Measurements from ENCODE around the gene TNFAIP2.

Gene TNFAIP2, protein sequence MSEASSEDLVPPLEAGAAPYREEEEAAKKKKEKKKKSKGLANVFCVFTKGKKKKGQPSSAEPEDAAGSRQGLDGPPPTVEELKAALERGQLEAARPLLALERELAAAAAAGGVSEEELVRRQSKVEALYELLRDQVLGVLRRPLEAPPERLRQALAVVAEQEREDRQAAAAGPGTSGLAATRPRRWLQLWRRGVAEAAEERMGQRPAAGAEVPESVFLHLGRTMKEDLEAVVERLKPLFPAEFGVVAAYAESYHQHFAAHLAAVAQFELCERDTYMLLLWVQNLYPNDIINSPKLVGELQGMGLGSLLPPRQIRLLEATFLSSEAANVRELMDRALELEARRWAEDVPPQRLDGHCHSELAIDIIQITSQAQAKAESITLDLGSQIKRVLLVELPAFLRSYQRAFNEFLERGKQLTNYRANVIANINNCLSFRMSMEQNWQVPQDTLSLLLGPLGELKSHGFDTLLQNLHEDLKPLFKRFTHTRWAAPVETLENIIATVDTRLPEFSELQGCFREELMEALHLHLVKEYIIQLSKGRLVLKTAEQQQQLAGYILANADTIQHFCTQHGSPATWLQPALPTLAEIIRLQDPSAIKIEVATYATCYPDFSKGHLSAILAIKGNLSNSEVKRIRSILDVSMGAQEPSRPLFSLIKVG

GRCh38 chr14:103122947-103123633 lies at the start of gene TNFAIP2:
TSS of gene TNFAIP2 (plus strand) at chr14:103123461. CDS start at chr14:103126458, 2,997 bp downstream.
- Mint-ChIP-seq H3K27ac (no peak within 1 kb of the TSS), H3K9me3 (no peaks in the 10 kb centered on the region), H3K4me3 (peak within 1 kb of the TSS; percentile 32), H3K36me3 (ENCODE audit: low read depth) (no peaks in the 10 kb centered on the region), H3K4me1 (peaks cover 3% of the 10 kb centered on the region), H3K27me3 (peaks cover 25% of the 10 kb centered on the region)
- ATAC-seq: peak; percentile 42
- no peak for DNase-seq

DNA sequence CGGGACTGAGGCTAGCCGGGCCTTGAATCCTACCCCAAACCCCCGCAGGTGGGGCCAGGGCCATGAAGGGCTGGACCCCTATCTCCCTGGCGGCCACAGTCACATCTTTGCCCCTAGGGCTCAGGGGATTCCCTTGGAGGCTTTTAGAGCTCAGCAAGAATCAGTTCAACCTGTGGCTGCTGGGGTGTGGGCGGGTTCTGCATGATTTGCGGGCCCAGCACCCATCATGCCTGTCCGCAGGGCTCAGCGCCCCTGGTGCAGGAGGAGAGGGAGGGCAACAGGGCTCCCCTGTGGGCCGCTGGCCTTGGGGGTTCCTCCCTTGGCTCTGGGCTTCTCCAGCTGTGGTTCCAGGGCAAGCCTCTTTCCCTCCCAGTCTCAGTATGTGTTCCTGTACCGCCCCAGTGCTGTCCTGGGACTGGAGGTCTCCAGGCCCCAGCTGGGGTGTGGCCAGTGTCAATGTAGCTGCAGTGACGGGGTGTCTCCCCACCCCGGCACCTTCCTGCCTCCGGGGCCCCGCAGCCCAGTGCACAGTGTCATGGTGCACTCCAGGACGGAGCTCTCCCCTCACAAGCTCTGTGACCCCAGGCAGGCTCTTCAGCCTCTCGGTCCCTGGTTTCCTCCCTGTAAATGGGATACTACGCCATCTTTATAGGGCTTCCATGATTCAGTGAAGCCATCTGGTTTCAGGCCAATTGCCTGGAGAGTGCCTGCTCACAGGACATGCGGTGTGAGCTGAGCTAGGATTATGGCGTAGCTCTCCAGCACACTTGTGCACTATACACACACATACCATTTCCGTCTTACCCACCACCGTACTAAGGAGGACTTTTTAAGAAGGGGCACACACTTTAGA lies 49.2 kb upstream of the TNFAIP2 start:
- Mint-ChIP-seq H3K4me3 (no peak overlapping the region), H3K9me3 (no peaks in the 10 kb centered on the region), H3K27ac (no peak overlapping the region), H3K4me1 (no peaks in the 10 kb centered on the region), H3K27me3 (peaks cover 7% of the 10 kb centered on the region), H3K36me3 (ENCODE audit: low read depth) (no peaks in the 10 kb centered on the region)
- no peak for ATAC-seq
- no peak for DNase-seq

GRCh38 chr14:103074729-103075367 lies 48.4 kb upstream of the TNFAIP2 start:
- ATAC-seq: peak; percentile 29

GRCh38 chr14:103078420-103078749 lies 44.9 kb upstream of the TNFAIP2 start:
- Mint-ChIP-seq H3K36me3 (ENCODE audit: low read depth) (no peaks in the 10 kb centered on the region), H3K4me1 (no peaks in the 10 kb centered on the region), H3K27me3 (peaks cover 5% of the 10 kb centered on the region), H3K27ac (no peak overlapping the region), H3K4me3 (no peak overlapping the region), H3K9me3 (no peaks in the 10 kb centered on the region)
- ATAC-seq: peak; percentile 61
- peak; percentile 72 for DNase-seq

More at GRCh38 chr14:103074729-103075367, 48.4 kb upstream of the TNFAIP2 start:
- no peaks in the 10 kb centered on the region for H3K36me3 Mint-ChIP-seq (ENCODE audit: low read depth)
- H3K27ac Mint-ChIP-seq: no peak overlapping the region
- H3K4me1 Mint-ChIP-seq: no peaks in the 10 kb centered on the region
- H3K9me3 Mint-ChIP-seq: no peaks in the 10 kb centered on the region
- peak; percentile 44 for DNase-seq
- H3K27me3 Mint-ChIP-seq: peaks cover 5% of the 10 kb centered on the region
- H3K4me3 Mint-ChIP-seq: peak overlapping the region; percentile 14

DNA sequence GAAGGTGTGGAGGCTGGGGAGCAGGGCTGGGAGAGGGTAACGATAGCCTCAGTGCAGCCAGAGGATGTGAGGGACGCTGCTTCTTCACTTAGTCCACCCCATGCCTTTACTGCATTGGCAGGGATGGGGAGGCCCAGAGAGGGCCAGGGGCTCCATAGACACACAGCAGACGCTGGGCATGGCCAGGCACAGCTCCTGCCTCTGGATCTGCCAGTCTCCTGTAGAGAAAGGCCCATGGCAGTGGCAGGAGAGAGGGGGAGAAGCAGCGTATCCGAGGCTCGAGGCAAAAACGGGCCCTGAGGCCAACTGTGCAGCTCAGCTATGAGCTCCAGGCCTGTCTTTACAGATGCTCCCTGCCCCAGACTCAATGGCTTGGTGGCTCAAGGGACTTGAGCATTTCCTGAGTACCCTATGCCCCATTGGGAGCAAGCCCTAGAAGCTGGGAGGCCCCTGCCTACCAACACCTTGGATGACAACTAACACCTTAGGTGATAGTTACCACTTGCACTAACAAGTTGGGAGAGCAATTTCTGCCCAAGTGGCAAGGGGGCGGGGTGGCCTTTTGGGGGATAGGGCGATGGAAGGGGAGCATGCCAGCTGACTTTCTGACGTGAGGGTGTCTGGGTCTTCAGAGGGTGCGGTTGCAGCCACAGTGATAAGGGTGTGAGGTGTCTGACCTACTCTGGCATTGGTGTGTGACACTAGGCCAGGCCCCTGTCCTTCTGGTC lies 44.2 kb upstream of the TNFAIP2 start:
- ATAC-seq: no peak
- DNase-seq: no peak
- H3K36me3 Mint-ChIP-seq (ENCODE audit: low read depth): no peaks in the 10 kb centered on the region
- no peaks in the 10 kb centered on the region for H3K9me3 Mint-ChIP-seq
- H3K27me3 Mint-ChIP-seq: peaks cover 5% of the 10 kb centered on the region
- H3K4me3 Mint-ChIP-seq: no peak overlapping the region
- no peak overlapping the region for H3K27ac Mint-ChIP-seq
- H3K4me1 Mint-ChIP-seq: no peaks in the 10 kb centered on the region

- no peaks in the 10 kb centered on the region for H3K4me1 Mint-ChIP-seq
- peaks cover 13% of the 10 kb centered on the region for H3K27me3 Mint-ChIP-seq
- H3K36me3 Mint-ChIP-seq (ENCODE audit: low read depth): no peaks in the 10 kb centered on the region
- H3K4me3 Mint-ChIP-seq: no peak overlapping the region
- H3K9me3 Mint-ChIP-seq: no peaks in the 10 kb centered on the region
- H3K27ac Mint-ChIP-seq: no peak overlapping the region
- DNase-seq (no peak), ATAC-seq (no peak)
Measured at GRCh38 chr14:103081951-103082350, 41.3 kb upstream of the TNFAIP2 start.

GRCh38 chr14:103084021-103084919 lies 39.0 kb upstream of the TNFAIP2 start, which contains the start of gene LBHD2:
TSS of gene LBHD2 (plus strand) at chr14:103084210. CDS start at chr14:103086013, 1,803 bp downstream.
- DNase-seq (no peak), ATAC-seq (no peak)
- Mint-ChIP-seq H3K9me3 (no peaks in the 10 kb centered on the region), H3K27me3 (peaks cover 15% of the 10 kb centered on the region), H3K36me3 (ENCODE audit: low read depth) (no peaks in the 10 kb centered on the region), H3K27ac (no peak within 1 kb of the TSS), H3K4me1 (no peaks in the 10 kb centered on the region), H3K4me3 (no peak within 1 kb of the TSS)

DNA sequence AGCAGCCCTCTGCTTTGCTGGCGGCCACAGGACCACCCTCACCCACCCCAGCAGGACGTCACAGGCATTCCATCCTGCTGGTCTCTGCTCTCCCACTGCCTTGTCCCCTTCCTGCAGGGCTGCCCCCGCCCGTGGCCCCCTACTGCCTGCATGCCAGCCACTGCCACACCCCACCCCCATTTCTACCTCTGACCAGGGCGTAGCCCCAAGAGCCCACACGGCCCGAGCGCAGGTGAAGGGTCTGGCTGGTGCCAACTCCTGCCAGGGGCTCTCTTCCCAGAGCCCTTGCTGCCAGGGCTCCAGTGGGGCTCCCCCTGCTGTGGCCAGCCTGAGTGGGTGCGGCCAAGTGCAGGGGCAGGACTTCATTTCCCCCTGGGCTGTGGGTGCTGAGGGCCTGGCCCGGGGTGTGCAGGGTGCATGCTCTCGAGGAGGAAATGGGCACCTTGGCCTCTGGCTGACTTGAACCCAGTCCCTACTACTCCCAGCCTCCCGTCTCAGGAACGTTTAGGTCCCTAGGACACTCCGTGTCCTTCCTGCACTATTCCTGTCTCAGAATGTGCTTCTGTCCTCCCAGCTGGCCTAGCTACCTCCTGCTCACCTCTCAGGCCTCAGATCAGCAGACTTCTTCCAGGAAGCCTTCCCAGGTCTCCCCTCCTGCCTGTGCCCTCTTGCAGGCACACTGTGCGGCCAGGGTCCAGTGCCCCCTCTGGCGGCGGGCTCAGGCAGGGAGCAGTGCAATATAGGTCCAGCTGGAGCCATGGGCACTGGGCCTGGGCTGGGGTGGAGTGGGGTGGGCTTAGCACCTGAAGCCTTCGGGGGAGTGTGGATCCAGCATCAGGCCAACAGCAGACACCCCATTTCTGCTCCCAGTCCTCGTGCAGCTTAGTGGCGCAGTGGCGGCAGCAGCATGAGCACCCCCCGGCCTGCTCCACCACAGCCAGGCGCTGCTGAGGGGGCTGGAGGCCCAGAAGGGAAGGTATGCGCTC lies 37.9 kb upstream of the TNFAIP2 start:
- DNase-seq (no peak), ATAC-seq (no peak)
- Mint-ChIP-seq H3K9me3 (no peaks in the 10 kb centered on the region), H3K27me3 (peaks cover 16% of the 10 kb centered on the region), H3K4me1 (no peaks in the 10 kb centered on the region), H3K36me3 (ENCODE audit: low read depth) (no peaks in the 10 kb centered on the region), H3K4me3 (no peak overlapping the region), H3K27ac (no peak overlapping the region)

DNA sequence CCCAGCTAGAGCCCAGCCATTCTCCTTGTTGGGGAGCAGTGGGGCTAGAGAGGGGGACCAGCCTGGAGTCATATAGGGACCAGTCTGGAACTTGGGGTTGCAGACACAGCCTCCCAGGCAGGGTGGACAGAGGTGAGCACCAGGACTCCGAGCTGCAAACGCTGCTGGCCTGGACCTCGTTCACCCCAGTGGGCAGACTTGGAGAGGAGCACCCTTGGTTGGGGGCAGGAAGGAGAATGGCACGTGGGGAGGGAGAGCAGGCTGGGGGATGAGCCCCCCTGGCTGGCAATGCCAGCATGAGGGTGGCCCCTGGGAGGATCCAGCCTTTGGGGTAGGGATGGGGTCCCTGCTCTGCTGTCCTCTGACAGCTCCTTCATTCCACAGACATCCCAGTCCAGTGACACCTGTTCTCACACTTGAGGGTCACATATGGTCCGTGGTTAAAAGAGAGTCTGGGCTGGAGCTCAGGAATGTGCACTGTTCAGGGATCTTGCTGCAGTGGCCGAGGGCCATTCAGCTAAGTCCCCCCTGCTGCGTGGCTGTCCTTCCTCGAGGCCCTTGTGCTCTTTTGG lies 36.4 kb upstream of the TNFAIP2 start:
- no peak overlapping the region for H3K27ac Mint-ChIP-seq
- ATAC-seq (no peak), DNase-seq (no peak)
- H3K4me3 Mint-ChIP-seq: no peak overlapping the region
- H3K9me3 Mint-ChIP-seq: no peaks in the 10 kb centered on the region
- peaks cover 4% of the 10 kb centered on the region for H3K4me1 Mint-ChIP-seq
- no peaks in the 10 kb centered on the region for H3K36me3 Mint-ChIP-seq (ENCODE audit: low read depth)
- H3K27me3 Mint-ChIP-seq: peaks cover 16% of the 10 kb centered on the region

DNA sequence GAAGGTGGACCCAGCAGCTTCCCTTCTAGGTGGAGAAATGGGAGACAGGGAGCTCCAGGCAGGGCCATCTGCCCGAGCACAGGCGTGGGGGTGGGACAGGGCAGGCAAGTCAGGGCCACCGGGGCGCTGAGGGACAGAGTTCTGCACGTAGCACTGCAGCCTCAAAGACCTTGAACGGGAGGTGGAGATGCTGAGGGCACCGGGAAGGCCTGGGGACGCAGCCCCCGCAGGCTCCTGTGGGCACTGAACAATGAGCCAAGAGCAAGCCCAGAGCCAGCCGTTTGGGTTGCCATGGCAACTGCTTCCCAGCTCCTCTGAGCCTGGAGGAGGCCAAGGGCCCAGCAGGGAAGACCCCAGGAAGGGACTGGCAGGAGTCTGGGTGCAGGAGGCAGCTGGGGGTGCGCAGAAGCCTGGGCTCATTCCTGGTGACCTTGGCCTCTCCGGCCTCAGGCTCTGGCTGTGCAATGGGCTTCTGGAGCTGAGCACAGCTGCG lies 35.9 kb upstream of the TNFAIP2 start:
- H3K4me1 Mint-ChIP-seq: peaks cover 4% of the 10 kb centered on the region

DNA sequence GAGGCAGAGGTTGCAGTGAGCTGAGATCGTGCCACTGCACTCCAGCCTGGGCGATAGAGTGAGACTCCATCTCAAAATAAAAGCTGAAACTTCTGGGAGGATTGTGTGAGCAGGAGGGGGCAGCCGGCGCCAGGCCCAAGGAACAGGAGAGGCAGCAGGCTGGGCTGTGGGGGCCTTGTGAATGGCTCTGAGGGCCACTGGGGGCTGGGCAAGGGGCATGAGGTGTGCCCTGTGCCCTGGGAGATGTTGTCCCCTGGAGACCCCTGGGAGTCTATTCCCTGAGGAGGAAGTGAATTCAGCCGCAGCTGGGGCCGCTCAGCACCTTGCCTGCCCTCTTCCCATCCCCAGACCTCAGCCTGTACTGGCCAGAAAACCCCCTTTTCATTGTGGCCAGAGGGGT lies 34.3 kb upstream of the TNFAIP2 start:
- DNase-seq (no peak), ATAC-seq (no peak)
- Mint-ChIP-seq H3K9me3 (no peaks in the 10 kb centered on the region), H3K4me3 (no peak overlapping the region), H3K27ac (no peak overlapping the region), H3K27me3 (peaks cover 16% of the 10 kb centered on the region), H3K36me3 (ENCODE audit: low read depth) (no peaks in the 10 kb centered on the region), H3K4me1 (peaks cover 4% of the 10 kb centered on the region)

More for the DNA sequence above, 35.9 kb upstream of the TNFAIP2 start:
- peaks cover 16% of the 10 kb centered on the region for H3K27me3 Mint-ChIP-seq
- no peaks in the 10 kb centered on the region for H3K9me3 Mint-ChIP-seq
- no peaks in the 10 kb centered on the region for H3K36me3 Mint-ChIP-seq (ENCODE audit: low read depth)
- no peak overlapping the region for H3K4me3 Mint-ChIP-seq
- no peak overlapping the region for H3K27ac Mint-ChIP-seq
- no peak for DNase-seq
- no peak for ATAC-seq
